ENCODE results near the gene ZNF148.

The ZNF148 gene

GRCh38 chr3:125188955-125189354 lies 186.2 kb downstream of the ZNF148 start:
- H3K9me3 ChIP-seq, result no peaks in the 10 kb centered on the region
- H3K4me3 ChIP-seq, result no peak overlapping the region
- TF ChIP-seq CTCF (IDR thresholded peaks at IDR 0.05), result no peak
- no peak for DNase-seq
- H3K36me3 ChIP-seq, result peaks cover 0 to 9% (median 0%) of the 10 kb centered on the region in 3 donors
- peaks cover 0 to 14% (median 9%) of the 10 kb centered on the region in 4 donors for H3K4me1 ChIP-seq
- intact Hi-C loops (cut with DNase I; ENCODE audit: low total_unique reads), result no loop called here
- no peak overlapping the region for H3K27ac ChIP-seq
- no peaks in the 10 kb centered on the region for H3K27me3 ChIP-seq

- no peak overlapping the region for H3K4me3 ChIP-seq
- no peak for TF ChIP-seq CTCF (IDR thresholded peaks at IDR 0.05)
- intact Hi-C loops (cut with DNase I; ENCODE audit: low total_unique reads), result no loop called here
- no peaks in the 10 kb centered on the region for H3K27me3 ChIP-seq
- H3K36me3 ChIP-seq, result peaks cover 0 to 9% (median 0%) of the 10 kb centered on the region in 3 donors
- no peaks in the 10 kb centered on the region for H3K9me3 ChIP-seq
- H3K4me1 ChIP-seq, result peaks cover 0 to 14% (median 9%) of the 10 kb centered on the region in 4 donors
- no peak for DNase-seq
- H3K27ac ChIP-seq, result no peak overlapping the region
Observed at GRCh38 chr3:125187599-125187910, 187.6 kb downstream of the ZNF148 start.

GRCh38 chr3:125186800-125187598 lies 188.1 kb downstream of the ZNF148 start:
- H3K36me3 ChIP-seq, result peaks cover 0 to 9% (median 0%) of the 10 kb centered on the region in 3 donors
- no peaks in the 10 kb centered on the region for H3K27me3 ChIP-seq
- intact Hi-C loops (cut with DNase I; ENCODE audit: low total_unique reads), result no loop called here
- DNase-seq, result no peak
- no peaks in the 10 kb centered on the region for H3K9me3 ChIP-seq
- H3K27ac ChIP-seq, result no peak overlapping the region
- TF ChIP-seq CTCF (IDR thresholded peaks at IDR 0.05), result no peak
- peaks cover 0 to 14% (median 9%) of the 10 kb centered on the region in 4 donors for H3K4me1 ChIP-seq
- H3K4me3 ChIP-seq, result no peak overlapping the region

- Histone ChIP-seq H3K36me3 (peaks cover 0 to 9% (median 0%) of the 10 kb centered on the region in 3 donors), H3K4me1 (peaks cover 0 to 14% (median 9%) of the 10 kb centered on the region in 4 donors), H3K4me3 (no peak overlapping the region), H3K9me3 (no peaks in the 10 kb centered on the region), H3K27me3 (no peaks in the 10 kb centered on the region), H3K27ac (no peak overlapping the region)
- intact Hi-C loops (cut with DNase I; ENCODE audit: low total_unique reads), result no loop called here
- DNase-seq, result no peak
- no peak for TF ChIP-seq CTCF (IDR thresholded peaks at IDR 0.05)
Observed at GRCh38 chr3:125186261-125186787, 188.8 kb downstream of the ZNF148 start.

- intact Hi-C loops (cut with DNase I; ENCODE audit: low total_unique reads), result no loop called here
- Histone ChIP-seq H3K36me3 (peaks cover 0 to 9% (median 0%) of the 10 kb centered on the region in 3 donors), H3K4me3 (no peak overlapping the region), H3K27ac (no peak overlapping the region), H3K27me3 (no peaks in the 10 kb centered on the region), H3K4me1 (peaks cover 0 to 14% (median 9%) of the 10 kb centered on the region in 4 donors), H3K9me3 (no peaks in the 10 kb centered on the region)
- DNase-seq, result no peak
- no peak for TF ChIP-seq CTCF (IDR thresholded peaks at IDR 0.05)
Observed at GRCh38 chr3:125185805-125186204, 189.3 kb downstream of the ZNF148 start.

All from tibial artery (tissue), 4 donors.